GM12878 (cell line): ENCODE results near the gene NFS1. TPM values are rescaled to one million over a fixed set of nuclear protein-coding genes. Genes with fewer than 3 reads are reported as not detected.

Experiments used
- BHLHE40 ChIP-seq, 2 experiments: fragments of 450-650 bp in 1 of 2; IDR thresholded peaks; 2 replicates each; pipeline ENCODE4 v1.6.1; 2011 to 2017; ENCODE audit warnings: low read depth in 2 of 2, borderline replicate concordance in 1 of 2, improper control_type of control experiment in 1 of 2, low read length in 1 of 2, mild to moderate bottlenecking in 1 of 2
- E2F4 ChIP-seq: IDR thresholded peaks from 2 replicates; pipeline ENCODE4 v1.6.1; 2012; ENCODE audit warnings: low read depth, low read length, improper control_type of control experiment
- E2F8 ChIP-seq: fragments of 450-650 bp; IDR thresholded peaks from 2 replicates; pipeline ENCODE4 v1.6.1; 2018; ENCODE audit warnings: mild to moderate bottlenecking, low read depth, moderate library complexity; ENCODE audit not compliant: partially characterized antibody
- NKRF ChIP-seq: fragments of 450-650 bp; conservative IDR thresholded peaks from 2 replicates; pipeline ENCODE4 v1.6.1; 2017; ENCODE audit warnings: mild to moderate bottlenecking, moderate library complexity
- POLR2A ChIP-seq: IDR thresholded peaks from 2 replicates; pipeline ENCODE4 v1.6.1; 2011; ENCODE audit warnings: low read depth, mild to moderate bottlenecking, low read length
- RCOR1 ChIP-seq: conservative IDR thresholded peaks from 2 replicates; pipeline ENCODE4 v1.6.1; 2012; ENCODE audit warnings: low read depth, low read length, improper control_type of control experiment
- SUPT20H ChIP-seq: IDR thresholded peaks from 2 replicates; pipeline ENCODE4 v1.6.1; 2011; ENCODE audit warnings: low read depth, mild to moderate bottlenecking, low read length, moderate library complexity, borderline replicate concordance; ENCODE audit not compliant: control insufficient read depth
- polyA plus RNA-seq, 11 experiments: library from polyadenylated mRNA; depleted of rRNA in 4 of 11; unstranded in 6 of 11; stranded (reverse) in 5 of 11; fragments of >200 nt; fragmentation: Nextera tagmentation in 4 of 11; fragmentation: Illumina TruSeq in 1 of 11; extraction: Ambion mirVana in 4 of 11; extraction: Trizol in 1 of 11; gene quantifications; 1 replicate in 1 of 11; 2 replicates in 10 of 11; pipeline versions ENCODE4 v1.2.1 to v1.2.3, GENCODE V29; 2011 to 2016; ENCODE audit warnings: inconsistent platforms in 2 of 11, missing spikeins in 2 of 11, low read depth in 1 of 11
- total RNA-seq, 4 experiments: library from RNA; depleted of rRNA in 3 of 4; stranded (reverse); fragments of >200 nt in 3 of 4; fragmentation: Illumina TruSeq in 1 of 4; extraction: Trizol in 1 of 4; gene quantifications; 2 replicates each; pipeline versions ENCODE4 v1.2.1 to v1.2.3, GENCODE V29; 2013 to 2021

NFS1 gene
- total and polyA plus RNA-seq, 10 of the 15 experiments (the other 5 are each of a cell fraction or from before 2014, with no cell fraction given): 9.2 to 74.1 (median 38.6) TPM

GRCh38 chr20:35669221-35669620 is 29.9 kb downstream of the NFS1 start (continued):
- TF ChIP-seq E2F8 (no peak), POLR2A (no peak), BHLHE40 (IDR thresholded peaks at IDR 0.05; ENCODE audit: borderline replicate concordance in 1 of 2, low read depth in 2 of 2, low read length in 1 of 2) (no peak), SUPT20H (no peak), E2F4 (no peak), NKRF (no peak), RCOR1 (no peak)
